ENCODE data around the gene TRAPPC3. TPM values are rescaled to one million over a fixed set of nuclear protein-coding genes. Genes with fewer than 3 reads are reported as not detected.
A peak's percentile ranks its signal among the peaks of the same experiment; 100 is the strongest.

The TRAPPC3 gene
- total RNA-seq, 1 donor from 2014 or later = 52.1 TPM

GRCh38 chr1:36142121-36142520 lies 7.2 kb downstream of the TRAPPC3 start:
- H3K27ac ChIP-seq = no peak overlapping the region
- peaks cover 29% of the 10 kb centered on the region for H3K4me1 ChIP-seq
- DNase-seq (ENCODE audit: extremely low spot score in 2 of 2) = no peak

GRCh38 chr1:36139521-36139920 lies 9.8 kb downstream of the TRAPPC3 start:
- intact Hi-C loops (cut with DNase I) = no loop called here

More at GRCh38 chr1:36142121-36142520, 7.2 kb downstream of the TRAPPC3 start:
- H3K9me3 ChIP-seq = no peaks in the 10 kb centered on the region
- TF ChIP-seq POLR2AphosphoS5 (IDR thresholded peaks at IDR 0.05; ENCODE audit: insufficient read depth in 1 of 2, low read depth in 1 of 2) = no peak
- no peak for TF ChIP-seq CTCF (IDR thresholded peaks at IDR 0.05)
- no peak for TF ChIP-seq POLR2A (IDR thresholded peaks at IDR 0.05)
- peaks cover 0 to 23% of the 10 kb centered on the region in 2 donors for H3K36me3 ChIP-seq
- intact Hi-C loops (cut with DNase I) = no loop called here
- no peaks in the 10 kb centered on the region for H3K27me3 ChIP-seq
- no peak overlapping the region for H3K4me3 ChIP-seq

GRCh38 chr1:36137776-36138175 lies 11.5 kb downstream of the TRAPPC3 start:
- DNase-seq (ENCODE audit: extremely low spot score in 2 of 2) = no peak
- no peaks in the 10 kb centered on the region for H3K9me3 ChIP-seq
- no peak overlapping the region for H3K27ac ChIP-seq
- no peak for TF ChIP-seq POLR2A (IDR thresholded peaks at IDR 0.05)
- TF ChIP-seq POLR2AphosphoS5 (IDR thresholded peaks at IDR 0.05; ENCODE audit: insufficient read depth in 1 of 2, low read depth in 1 of 2) = no peak
- TF ChIP-seq CTCF (IDR thresholded peaks at IDR 0.05) = no peak
- H3K4me1 ChIP-seq = peaks cover 66% of the 10 kb centered on the region
- no peaks in the 10 kb centered on the region for H3K27me3 ChIP-seq
- no peak overlapping the region for H3K4me3 ChIP-seq
- H3K36me3 ChIP-seq = peaks cover 0 to 24% of the 10 kb centered on the region in 2 donors
- intact Hi-C loops (cut with DNase I) = no loop called here

More at GRCh38 chr1:36139521-36139920, 9.8 kb downstream of the TRAPPC3 start:
- no peaks in the 10 kb centered on the region for H3K9me3 ChIP-seq
- H3K27me3 ChIP-seq = no peaks in the 10 kb centered on the region
- peaks cover 0 to 24% of the 10 kb centered on the region in 2 donors for H3K36me3 ChIP-seq
- TF ChIP-seq POLR2A (IDR thresholded peaks at IDR 0.05) (no peak), POLR2AphosphoS5 (IDR thresholded peaks at IDR 0.05; ENCODE audit: insufficient read depth in 1 of 2, low read depth in 1 of 2) (no peak)
- no peak overlapping the region for H3K27ac ChIP-seq
- no peak overlapping the region for H3K4me3 ChIP-seq
- H3K4me1 ChIP-seq = peaks cover 49% of the 10 kb centered on the region
- DNase-seq (ENCODE audit: extremely low spot score in 2 of 2) = no peak

GRCh38 chr1:36137226-36137625 lies 12.1 kb downstream of the TRAPPC3 start:
- Histone ChIP-seq H3K4me3 (no peak overlapping the region), H3K27ac (peak overlapping the region; percentile 82), H3K27me3 (no peaks in the 10 kb centered on the region), H3K36me3 (peaks cover 0 to 24% of the 10 kb centered on the region in 2 donors), H3K4me1 (peaks cover 63% of the 10 kb centered on the region), H3K9me3 (no peaks in the 10 kb centered on the region)
- no peak for DNase-seq (ENCODE audit: extremely low spot score in 2 of 2)
- TF ChIP-seq CTCF (IDR thresholded peaks at IDR 0.05) (no peak), POLR2AphosphoS5 (IDR thresholded peaks at IDR 0.05; ENCODE audit: insufficient read depth in 1 of 2, low read depth in 1 of 2) (no peak), POLR2A (IDR thresholded peaks at IDR 0.05) (no peak)
- intact Hi-C loops (cut with DNase I) = no loop called here

- Histone ChIP-seq H3K4me1 (peaks cover 59% of the 10 kb centered on the region), H3K36me3 (peaks cover 0 to 24% of the 10 kb centered on the region in 2 donors), H3K4me3 (no peak overlapping the region), H3K9me3 (no peaks in the 10 kb centered on the region), H3K27me3 (no peaks in the 10 kb centered on the region), H3K27ac (peak overlapping the region; percentile 82)
- TF ChIP-seq CTCF (IDR thresholded peaks at IDR 0.05) = no peak
- TF ChIP-seq POLR2AphosphoS5 (IDR thresholded peaks at IDR 0.05; ENCODE audit: insufficient read depth in 1 of 2, low read depth in 1 of 2) = peak in 1 of 2 donors; percentile 35
- DNase-seq (ENCODE audit: extremely low spot score in 2 of 2) = no peak
- intact Hi-C loops (cut with DNase I) = no loop called here
Measured at GRCh38 chr1:36136535-36136934, 12.8 kb downstream of the TRAPPC3 start.

All from vagina (tissue), 2 donors.